AG04449 (cell line): ENCODE data around the gene ALOX12B.

Source experiments
- CTCF ChIA-PET: fragments of 350-600 bp; formaldehyde crosslinking; extraction: SDS; loops from one replicate; lab custom pipeline; 2021; ENCODE audit warnings: antibody characterized with exemption; lab: Yijun Ruan, JAX
- POLR2A ChIA-PET: fragments of 400-600, 350-600 bp; formaldehyde crosslinking; extraction: SDS; loops from one replicate; lab custom pipeline; 2020; ENCODE audit warnings: antibody characterized with exemption, inconsistent platforms; lab: Yijun Ruan, JAX
- DNase-seq: peaks from one replicate; pipeline ENCODE4 v3.0.0-alpha.2; 2010; ENCODE audit warnings: low read depth, low spot score
- H3K4me3 ChIP-seq: 2 replicates; pipeline ENCODE4 v1.5.1; 2011; ENCODE audit warnings: low read depth, mild to moderate bottlenecking, control low read depth, low read length
- CTCF ChIP-seq: IDR thresholded peaks from one replicate; pipeline ENCODE4 v1.5.1; 2011; ENCODE audit warnings: mild to moderate bottlenecking, moderate library complexity, low read length, control low read depth, inconsistent platforms; ENCODE audit not compliant: insufficient read depth; ENCODE audit errors: missing control alignments

ALOX12B gene

GRCh38 chr17:8119581-8120519 is 32.3 kb upstream of the ALOX12B start:
- H3K4me3 ChIP-seq: peak overlapping the region; percentile 77
- no peak for TF ChIP-seq CTCF
- ChIA-PET POLR2A (interaction anchor here (0.7 to 2.3 kb wide), 7 partner anchors 32 to 278 kb away, joined by 3 to 12 read pairs (median 6); partner anchors contain the start of genes BORCS6, PER1 and SLC25A35), CTCF (interaction anchor here (0.7 to 7.5 kb wide), 39 partner anchors 9 to 308 kb away, joined by 3 to 168 read pairs (median 8); partner anchors contain the start of genes ALOX12B, AURKB, BORCS6 and KRABD2)
- DNase-seq: peak; percentile 80

GRCh38 chr17:8118769-8119580 is 31.5 kb upstream of the ALOX12B start:
- peak; percentile 93 for TF ChIP-seq CTCF
- peak overlapping the region; percentile 73 for H3K4me3 ChIP-seq
- DNase-seq: no peak
- CTCF ChIA-PET: interaction anchor here (0.6 to 7.5 kb wide), 43 partner anchors 8 to 307 kb away, joined by 3 to 168 read pairs (median 6); partner anchors contain the start of genes ALOX12B, AURKB, BORCS6 and KRABD2
- POLR2A ChIA-PET: interaction anchor here (1.2 to 2.3 kb wide), 6 partner anchors 33 to 176 kb away, joined by 3 to 12 read pairs (median 7); partner anchors contain the start of genes BORCS6, PER1 and SLC25A35

GRCh38 chr17:8117980-8118768 is 30.7 kb upstream of the ALOX12B start, which contains the start of gene ALOXE3:
Gene ALOXE3, minus strand, starts transcription at chr17:8118514. Its CDS starts 524 bp downstream, at chr17:8117990.
- H3K4me3 ChIP-seq: peak within 1 kb of the TSS; percentile 73
- no peak for TF ChIP-seq CTCF
- DNase-seq: no peak
- POLR2A ChIA-PET: no interaction called here
- CTCF ChIA-PET: interaction anchor here (0.8 to 7.5 kb wide), 32 partner anchors 9 to 131 kb away, joined by 3 to 168 read pairs (median 10); partner anchors contain the start of genes ALOX12B, AURKB, BORCS6 and PER1

GRCh38 chr17:8117367-8117979 is 30.0 kb upstream of the ALOX12B start:
- TF ChIP-seq CTCF: no peak
- DNase-seq: no peak
- CTCF ChIA-PET: interaction anchor here (1.0 to 7.5 kb wide), 14 partner anchors 8 to 105 kb away, joined by 3 to 168 read pairs (median 28); partner anchors contain the start of genes ALOX12B, PER1 and VAMP2
- peak overlapping the region; percentile 73 for H3K4me3 ChIP-seq
- POLR2A ChIA-PET: no interaction called here

GRCh38 chr17:8116776-8117175 is 29.3 kb upstream of the ALOX12B start:
- CTCF ChIA-PET: interaction anchor here (2.2 to 7.5 kb wide), 7 partner anchors 7 to 57 kb away, joined by 6 to 168 read pairs (median 69); partner anchors contain the start of gene ALOX12B
- no peak for DNase-seq
- TF ChIP-seq CTCF: no peak
- POLR2A ChIA-PET: no interaction called here
- no peak overlapping the region for H3K4me3 ChIP-seq
